ENCODE results near the gene LPP.

Gene LPP

DNA sequence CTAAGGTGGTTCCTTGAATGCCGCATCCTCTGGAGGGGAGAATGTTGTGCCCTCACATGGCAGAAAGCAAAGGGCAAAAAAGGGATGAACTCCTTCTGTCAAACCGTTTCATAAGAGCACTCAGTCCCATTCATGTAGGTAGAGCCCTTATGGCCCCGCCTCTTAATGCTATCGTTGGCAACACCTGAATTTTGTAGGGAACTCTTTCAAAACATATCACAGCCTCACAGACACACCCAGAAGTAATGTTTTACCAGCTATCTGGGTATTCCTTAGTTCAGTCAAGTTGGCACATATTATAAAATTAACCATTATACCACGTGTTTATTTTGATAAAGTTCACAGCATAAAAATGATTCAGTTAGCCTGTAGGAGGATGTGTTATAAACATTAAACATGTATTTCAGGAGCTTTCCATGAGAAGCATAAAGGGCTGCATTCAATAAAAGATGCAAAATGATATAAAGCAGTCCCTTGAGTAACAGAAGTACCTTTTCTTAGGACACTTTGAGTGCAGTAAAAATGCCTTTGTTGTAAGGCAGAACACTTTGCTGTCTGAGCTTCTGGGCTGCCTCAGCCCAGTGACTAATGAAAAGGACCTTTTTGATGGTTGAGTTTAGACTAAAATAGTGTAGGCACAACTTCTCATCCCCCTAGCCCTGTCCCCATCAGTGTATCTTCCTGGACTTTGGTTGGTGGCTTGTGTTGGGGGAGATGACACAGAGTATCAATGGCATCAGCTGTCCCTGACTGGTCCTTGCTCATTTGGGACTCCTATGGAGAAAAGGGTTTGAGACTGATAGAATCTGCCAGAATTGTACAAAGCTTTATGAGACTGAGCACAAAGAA is 754.3 kb downstream of the LPP start:
- no peak for DNase-seq (ENCODE audit: low read depth in 2 of 2)

DNA sequence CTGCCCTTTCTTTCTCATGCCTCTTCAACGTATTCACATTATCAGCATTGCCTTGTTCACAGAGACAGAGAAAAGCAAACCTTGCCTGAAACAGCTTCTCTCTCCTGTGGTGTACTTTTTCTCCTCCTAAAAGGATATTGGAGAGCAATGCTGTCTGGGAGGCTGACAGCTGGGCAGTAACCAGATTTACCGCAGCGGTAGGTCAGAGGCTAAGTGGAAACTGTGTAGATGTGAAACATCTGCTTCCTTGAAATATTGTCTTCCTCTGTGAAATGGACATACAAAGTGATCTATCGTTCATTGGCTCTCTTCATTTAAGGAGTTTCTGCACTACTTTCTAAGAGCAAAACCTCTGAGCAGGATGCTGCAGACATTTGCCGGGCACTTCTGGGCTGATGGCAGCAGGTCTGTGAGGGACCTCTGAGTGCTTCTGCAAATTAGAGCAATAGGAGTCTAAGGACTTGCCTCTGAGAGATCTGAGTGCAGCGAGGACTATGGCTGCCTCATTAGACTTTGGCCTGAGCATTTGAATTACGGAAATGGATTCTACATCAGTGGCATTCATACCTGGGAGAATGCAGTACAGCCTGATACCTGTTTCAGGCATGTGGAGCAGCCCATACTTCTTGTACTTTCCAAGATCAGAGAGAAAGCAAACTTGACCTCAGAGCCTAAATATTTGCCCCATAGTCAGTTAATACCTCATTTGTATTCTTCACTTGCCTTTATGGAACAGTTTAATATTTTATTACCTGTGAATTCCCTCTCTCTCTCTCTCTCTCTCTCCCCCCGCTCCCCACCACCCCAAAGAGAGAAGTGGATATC is 757.3 kb downstream of the LPP start:
- DNase-seq (ENCODE audit: low read depth in 2 of 2) = no peak

DNA sequence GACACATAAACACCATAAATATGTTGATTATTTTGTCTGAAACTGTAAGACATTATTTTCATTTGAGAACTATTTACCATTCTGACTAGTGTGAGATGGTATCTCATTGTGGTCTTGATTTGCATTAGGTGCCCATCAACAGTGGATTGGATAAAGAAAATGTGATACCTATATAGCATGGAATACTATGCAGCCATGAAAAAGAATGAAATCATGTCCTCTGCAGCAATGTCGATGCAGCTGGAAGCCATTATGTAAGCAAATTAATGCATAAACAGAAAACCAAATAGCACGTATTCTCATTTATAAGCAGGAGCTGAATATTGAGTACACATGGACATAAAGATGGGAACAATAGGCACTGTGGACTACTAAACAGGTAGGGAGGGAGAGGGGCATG is 759.1 kb downstream of the LPP start:
- no peak for DNase-seq (ENCODE audit: low read depth in 2 of 2)

DNA sequence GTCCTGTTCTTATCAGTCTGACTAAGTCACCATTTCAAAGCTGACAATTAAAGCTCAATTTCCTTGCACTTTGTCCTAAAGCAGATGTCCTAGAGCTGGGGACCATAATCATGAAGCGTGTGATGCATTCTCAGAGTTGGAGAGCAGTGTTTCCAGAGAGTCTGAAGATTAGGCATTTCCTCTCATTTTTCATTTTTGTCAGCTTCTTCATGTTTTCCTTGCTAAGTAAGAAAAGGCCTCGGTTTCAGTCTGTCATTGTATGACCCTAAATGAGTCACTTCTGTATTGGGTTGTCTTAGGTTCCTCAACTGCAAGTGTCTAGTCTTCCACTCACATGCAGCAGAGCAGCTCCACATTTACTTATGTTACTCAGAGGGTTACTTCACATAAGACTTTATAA is 760.6 kb downstream of the LPP start:
- no peak for DNase-seq (ENCODE audit: low read depth in 2 of 2)

DNA sequence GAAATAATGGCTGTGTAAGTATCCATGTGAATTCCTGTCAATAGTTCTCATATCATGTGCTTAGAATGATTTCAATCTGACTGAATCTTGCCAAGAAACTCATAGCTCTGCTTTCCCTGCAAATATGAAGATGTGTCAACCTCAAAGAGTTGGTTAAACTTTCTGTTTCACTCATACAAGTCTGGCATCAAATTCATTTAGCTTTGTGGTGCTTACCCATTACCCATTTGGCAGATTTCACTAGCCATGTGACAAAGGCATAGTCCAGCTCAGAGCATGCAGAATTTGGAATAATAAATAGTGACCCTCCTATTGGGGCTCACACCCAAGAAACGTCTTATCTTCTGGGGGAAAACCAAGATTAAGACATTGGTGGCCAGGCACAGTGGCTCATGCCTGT is 761.2 kb downstream of the LPP start:
- no peak for DNase-seq (ENCODE audit: low read depth in 2 of 2)

DNA sequence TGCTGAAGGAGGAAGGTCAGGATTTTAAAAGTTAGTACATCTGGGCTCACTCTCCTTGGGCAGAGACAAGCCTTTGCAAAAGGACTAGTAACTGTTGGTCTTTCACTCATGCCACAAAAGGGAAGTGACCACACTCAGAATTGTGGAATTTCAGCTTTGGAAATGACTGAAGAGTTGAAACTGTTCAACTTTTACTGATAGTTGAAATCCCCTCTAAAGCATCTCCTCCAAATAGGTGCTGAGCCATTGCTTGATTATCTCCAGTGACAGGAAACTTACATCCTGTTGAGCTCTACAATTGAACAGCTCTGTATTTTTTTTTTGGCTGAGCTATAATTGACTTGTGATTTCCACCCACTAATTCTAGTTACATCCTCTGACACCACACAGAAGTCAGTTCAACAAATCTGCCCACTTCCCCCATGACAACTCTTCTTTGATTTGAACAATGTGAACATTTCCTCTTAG is 763.0 kb downstream of the LPP start:
- DNase-seq (ENCODE audit: low read depth in 2 of 2) = no peak

DNA sequence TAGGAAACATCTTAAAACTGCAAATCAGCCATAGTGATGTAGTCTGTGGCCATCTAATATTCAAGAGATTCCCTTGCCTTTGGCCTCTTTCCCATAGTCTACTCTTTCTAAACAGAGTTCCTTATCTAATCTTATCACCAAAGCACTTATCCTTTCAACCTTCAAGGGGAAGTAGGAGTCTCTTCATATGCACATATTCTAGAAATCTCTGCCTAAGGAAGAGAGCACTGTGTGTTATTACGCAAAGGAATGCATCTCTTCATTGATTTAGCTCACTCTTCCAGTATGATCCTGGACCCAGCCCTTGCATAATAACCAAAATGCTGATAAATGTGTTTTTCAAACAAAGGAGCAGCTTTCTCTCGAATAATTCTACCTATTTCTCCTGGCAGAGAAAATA is 764.1 kb downstream of the LPP start:
- DNase-seq (ENCODE audit: low read depth in 2 of 2) = no peak

DNA sequence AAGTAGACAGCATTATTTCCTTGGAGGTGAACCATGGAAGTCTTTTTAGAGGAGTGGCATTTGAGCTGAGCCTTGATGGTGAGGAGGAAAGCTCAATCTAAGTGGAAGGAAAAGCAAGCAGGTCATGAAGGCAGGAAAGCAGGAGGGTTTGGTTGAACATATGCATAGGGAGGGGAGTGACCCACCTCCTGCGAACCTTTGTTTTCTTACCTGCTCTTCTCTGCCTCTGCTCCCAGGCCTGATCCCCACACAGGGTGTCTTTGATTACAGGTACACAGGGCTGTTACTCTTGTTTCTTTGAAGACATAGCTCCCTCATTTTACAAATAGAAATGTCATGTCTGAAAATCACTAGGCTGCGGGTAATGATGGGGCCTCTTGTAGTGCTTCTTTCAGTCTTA is 769.7 kb downstream of the LPP start:
- no peak for DNase-seq (ENCODE audit: low read depth in 2 of 2)

DNA sequence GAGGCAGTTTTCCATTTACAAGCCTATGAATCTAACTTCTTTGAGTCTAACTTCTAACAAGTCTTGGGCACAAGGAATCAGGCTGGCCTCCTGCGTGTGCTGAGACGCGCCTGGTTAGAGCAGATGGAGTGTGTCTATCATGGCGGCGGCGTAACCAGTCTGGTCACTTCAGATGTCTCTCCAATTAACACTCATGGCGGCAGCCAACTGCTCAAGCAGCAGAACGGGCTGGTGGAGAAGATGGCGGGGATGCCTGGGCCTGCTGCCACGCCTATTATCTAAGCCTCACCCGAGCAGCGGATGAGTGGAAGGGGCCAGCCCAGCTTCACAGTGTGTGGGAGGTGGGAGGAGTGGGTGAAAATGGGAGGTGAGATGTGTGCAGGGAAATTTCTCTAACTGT is 771.4 kb downstream of the LPP start:
- no peak for DNase-seq (ENCODE audit: low read depth in 2 of 2)

DNA sequence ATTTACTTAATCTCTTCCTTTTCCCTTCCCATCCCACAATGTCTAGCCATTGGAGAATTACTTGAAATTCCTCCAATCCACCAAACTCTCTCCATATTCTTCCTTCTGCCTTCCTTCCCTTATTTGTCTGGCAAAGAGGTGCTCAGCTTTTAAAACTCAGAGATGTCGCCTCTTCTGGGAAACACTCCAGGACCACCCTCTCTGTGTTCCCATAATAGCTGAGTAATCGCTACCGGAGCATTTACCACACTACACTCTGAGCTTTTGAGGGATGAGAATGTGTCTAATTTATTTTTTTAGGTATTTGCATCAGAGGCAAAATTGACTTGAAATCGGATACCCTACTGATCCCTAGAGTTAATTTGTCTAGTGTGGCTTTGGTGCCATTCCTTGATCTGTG is 772.2 kb downstream of the LPP start:
- DNase-seq (ENCODE audit: low read depth in 2 of 2) = no peak

DNA sequence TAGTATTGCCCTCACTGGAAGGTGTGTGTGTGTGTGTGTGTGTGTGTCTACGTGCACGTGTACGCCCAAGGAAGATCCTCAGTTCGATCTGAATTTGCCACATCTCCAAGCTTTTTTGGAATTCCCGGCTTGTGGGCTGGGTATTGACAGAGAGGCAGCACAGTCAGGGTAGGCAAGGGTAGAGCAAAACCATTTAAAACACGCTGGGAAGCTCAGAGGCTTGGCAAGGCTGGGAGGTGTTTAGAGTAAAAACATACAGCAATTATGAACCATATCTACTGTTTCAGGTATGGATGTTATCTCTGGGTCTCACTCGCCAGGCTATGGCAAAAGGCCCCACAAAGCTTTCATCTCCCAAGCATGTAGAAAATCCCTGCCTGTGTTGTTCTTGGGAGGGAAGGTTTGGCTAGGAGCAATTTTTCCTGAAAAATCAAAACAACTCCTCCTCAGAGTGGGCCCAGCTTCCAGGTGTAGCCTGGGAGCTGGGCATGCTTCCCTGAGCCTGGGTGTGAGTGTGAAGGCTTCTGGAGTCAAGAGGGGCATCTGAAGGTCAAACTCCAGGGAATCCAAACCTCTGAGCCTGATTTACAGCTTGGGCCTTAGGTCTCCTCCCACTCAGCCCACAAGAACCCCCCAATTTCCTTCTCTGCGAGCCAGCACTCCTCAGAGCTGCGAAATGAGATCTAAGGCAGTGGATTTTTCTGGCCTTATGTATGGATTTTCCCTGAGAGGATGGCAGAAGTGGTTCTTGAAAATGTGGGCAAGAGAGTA is 773.0 kb downstream of the LPP start:
- no peak for DNase-seq (ENCODE audit: low read depth in 2 of 2)

DNA sequence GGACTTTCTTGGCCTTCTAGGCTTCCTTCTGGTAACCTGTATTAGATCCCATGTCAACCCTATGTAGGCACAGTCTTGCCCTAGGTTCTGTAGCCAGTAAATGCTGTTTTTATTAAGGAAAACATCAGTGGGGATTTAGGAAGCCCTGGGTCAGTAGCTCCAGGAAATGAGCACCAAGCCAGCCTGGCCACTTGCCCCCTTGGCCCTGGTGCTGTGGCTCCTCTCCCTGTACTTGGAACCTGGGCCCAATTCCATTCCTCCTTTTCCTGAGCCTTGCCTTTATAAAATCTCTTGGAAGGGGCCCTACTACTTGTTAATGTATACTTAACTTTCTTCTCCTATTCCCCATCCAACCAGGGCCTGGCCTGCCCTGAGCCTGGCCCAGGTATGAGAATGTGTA is 774.0 kb downstream of the LPP start:
- no peak for DNase-seq (ENCODE audit: low read depth in 2 of 2)

DNA sequence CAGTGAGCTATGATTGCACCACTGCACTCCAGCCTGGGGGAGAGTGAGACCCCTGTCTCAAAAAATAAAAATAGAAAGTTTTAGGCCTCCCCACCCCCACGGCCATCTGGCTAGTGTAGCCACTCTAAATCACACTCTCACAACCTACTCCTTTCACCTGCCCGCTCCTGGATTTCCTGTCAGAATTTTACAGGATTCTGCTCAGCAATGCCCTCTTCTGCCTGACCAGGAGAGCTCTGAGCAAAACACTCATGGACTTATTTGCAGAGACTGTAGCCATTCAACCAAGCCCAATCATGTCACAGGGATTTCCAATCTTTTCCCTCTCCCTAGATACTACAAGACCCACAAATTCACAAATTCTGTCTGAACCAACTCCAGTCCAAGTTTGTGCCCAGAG is 775.2 kb downstream of the LPP start:
- DNase-seq (ENCODE audit: low read depth in 2 of 2) = no peak

DNA sequence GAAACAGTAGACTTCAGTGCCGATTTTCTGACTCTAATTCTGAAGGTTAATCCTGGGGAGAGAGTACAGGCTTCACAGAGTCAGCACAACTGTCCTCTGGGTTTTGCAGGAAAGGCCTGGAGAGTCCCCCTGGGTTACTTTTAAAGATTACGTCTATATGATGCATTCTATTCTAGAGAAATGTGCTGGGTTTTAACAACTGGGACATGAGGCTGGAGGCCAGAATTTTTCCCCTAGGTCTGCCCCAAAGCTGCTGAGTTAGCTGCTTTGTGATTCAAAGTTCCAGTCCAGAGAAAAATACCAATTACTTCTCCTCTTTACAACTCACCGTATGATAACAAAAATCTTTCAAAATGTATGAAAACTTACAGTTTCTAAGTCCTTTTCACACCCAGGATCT is 777.1 kb downstream of the LPP start:
- DNase-seq (ENCODE audit: low read depth in 2 of 2) = no peak

DNA sequence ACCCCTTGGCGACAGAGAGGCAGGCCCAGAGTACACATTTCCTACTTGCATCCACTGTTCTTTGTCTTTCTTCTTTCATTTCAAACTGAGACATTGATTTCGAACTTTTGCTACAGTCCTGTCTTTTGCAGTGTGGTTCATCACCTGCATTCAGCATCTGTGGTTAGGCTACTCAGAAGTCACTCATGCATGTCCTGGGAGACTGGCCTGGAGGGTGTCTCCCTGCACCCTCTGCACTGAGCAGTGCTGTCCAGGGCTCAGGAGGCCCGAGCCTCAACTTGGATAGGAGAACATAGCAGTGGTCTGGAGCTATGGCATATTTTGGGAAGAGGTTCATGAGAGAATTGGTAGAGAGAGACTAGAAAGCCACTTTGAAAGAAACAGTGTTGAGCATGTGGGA is 777.6 kb downstream of the LPP start:
- DNase-seq (ENCODE audit: low read depth in 2 of 2) = no peak

DNA sequence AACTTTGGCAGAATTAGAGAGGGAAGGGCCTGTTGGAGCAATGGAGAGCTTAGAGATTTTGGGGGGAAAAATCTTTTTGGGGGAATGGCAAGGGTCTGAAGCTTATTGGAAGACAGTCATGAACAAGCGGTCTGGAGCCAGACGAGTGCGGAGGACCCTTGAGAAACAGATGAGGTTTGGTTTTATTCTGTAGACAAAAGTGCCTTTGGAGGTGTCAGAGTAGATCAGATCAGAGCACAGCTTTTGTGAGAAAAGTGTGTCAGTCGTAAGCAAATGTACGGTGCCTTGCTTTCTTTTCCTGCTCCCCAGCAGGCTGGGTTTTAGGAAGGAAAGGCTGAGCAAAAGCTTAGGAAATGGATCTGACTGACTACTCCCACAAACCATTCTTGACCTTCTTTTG is 781.0 kb downstream of the LPP start:
- no peak for DNase-seq (ENCODE audit: low read depth in 2 of 2)

DNA sequence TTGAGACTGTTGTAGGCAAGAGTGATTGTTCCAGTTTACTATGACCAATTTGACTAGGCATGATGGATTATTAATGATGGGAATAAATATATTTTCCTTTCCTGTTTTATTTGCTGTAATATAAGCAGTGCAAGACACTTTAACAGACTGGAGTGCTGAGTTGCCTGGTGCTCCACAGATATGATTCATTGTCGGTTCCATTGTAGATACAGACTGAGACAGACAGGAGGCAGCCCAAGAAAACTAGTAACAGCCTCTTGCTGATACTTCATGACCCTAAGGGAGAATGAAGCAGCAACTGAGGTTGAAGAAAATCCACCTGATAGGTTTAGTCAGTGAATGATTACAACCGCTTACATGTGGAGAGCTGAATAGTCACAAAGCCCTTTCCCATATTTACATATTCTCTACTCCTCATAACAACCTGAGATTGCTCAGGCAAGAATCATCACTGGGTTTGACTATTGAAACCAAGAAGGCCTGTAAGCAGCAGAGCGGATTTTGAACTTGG is 782.7 kb downstream of the LPP start:
- DNase-seq (ENCODE audit: low read depth in 2 of 2) = no peak

DNA sequence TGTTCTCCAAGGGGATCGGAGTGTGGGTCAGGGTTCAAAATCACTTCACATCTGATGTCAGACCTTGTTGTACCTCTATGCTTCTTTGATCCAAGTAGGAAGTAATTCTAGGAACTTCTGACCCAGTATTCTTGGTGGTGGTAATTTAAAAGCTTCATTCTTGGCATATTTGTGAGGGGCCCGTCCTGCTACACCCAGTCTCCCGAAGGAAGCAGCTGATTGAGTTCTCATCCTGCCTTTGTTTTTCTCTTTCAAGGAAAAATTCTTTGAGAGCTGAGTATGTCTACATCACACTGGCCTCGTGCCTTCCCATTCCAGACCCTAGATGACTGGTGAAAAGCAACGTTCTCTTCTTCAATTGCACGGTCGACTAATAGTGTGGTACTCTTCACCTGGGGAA is 783.4 kb downstream of the LPP start:
- no peak for DNase-seq (ENCODE audit: low read depth in 2 of 2)

DNA sequence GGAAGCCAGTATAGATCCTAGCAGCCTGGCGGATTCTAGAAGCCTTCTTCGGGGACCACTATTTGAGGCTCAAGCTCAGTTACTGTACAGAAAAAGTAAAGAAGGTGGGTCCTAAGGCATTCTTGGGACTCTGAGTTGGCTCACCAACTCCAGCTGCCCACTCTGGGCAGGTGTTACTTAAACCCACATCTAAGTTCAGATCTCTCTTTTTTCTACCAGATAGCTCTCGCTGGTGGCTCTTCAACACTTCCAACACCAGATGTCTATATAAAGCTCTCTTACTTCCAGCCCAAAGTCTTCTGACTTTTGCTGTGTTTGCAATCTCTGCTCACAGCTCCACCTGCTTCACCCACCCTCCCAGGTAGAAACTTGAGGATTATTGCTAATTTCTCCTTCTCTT is 785.0 kb downstream of the LPP start:
- no peak for DNase-seq (ENCODE audit: low read depth in 2 of 2)

DNA sequence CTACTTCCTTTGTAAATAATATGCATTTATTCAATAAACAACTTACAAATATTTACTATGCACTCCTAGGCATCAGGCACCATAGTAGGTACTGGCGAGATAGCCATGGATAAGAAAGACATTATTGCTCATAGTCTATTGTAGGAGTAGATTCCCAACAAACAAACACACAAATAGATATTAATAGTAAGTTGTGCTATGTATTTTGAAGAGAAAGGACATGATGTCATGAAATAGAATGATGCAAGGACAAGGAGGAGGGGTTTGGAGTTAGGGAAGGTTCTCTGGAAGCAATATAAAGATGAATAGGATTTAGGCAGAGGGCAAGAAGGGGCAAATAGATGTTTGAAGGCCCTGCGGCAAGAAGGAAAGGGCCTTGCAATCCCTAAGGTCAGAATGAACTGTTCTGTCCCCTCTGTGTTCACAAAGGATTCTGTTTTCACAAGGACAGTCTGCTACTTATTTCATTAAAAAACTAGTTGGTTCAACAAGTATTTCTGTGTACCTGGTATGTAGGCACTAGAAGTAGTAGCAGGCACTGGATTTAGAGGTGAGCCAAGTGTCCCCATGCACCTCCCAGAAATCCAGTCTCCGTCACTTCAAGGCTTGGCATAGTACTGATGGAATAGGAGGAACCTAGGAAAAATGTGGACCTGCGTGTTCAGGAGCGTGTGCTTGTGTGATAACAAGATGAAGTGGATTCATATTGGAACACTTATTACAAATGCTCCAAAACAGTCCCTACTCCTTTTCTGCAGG is 786.0 kb downstream of the LPP start:
- DNase-seq (ENCODE audit: low read depth in 2 of 2) = no peak
